HL-60 (cell line): Measurements from ENCODE around the gene IKBKG.
"Not testable (repeated sequence)": the region's sequence is repeated elsewhere in the genome, so short reads cannot be mapped to it uniquely, and the experiment has no call there.

Experiments used
- DNase-seq, 2 experiments: peaks; one replicate each; pipeline ENCODE4 v3.0.0-alpha.2; 2010 to 2020; ENCODE audit warnings: low read depth in 1 of 2, low spot score in 1 of 2
- H3K27ac ChIP-seq: fragments of 250-450 bp; sonication (Bioruptor Pico); replicated peaks from 2 replicates; pipeline ENCODE4 v1.5.1; 2020; ENCODE audit warnings: mild to moderate bottlenecking, moderate library complexity
- H3K27me3 ChIP-seq: fragments of 250-450 bp; sonication (Bioruptor Pico); 2 replicates; pipeline ENCODE4 v1.5.1; 2021; ENCODE audit warnings: mild to moderate bottlenecking, moderate library complexity; ENCODE audit not compliant: insufficient read depth, poor library complexity, severe bottlenecking
- H3K4me3 ChIP-seq: replicated peaks from 2 replicates; pipeline ENCODE4 v1.5.1; 2011; ENCODE audit warnings: mild to moderate bottlenecking, control low read depth, low read length; ENCODE audit not compliant: insufficient read depth
- SPI1 ChIP-seq: IDR thresholded peaks from 2 replicates; pipeline ENCODE4 v1.6.1; 2012; ENCODE audit warnings: low read depth, mild to moderate bottlenecking, borderline replicate concordance

The IKBKG gene

GRCh38 chrX:154552112-154552806 is 4.8 kb downstream of the IKBKG start:
- DNase-seq, result peak in 1 of 2 experiments; percentile 31
- TF ChIP-seq SPI1, result 0 out of 2 replicates have a peak, but pooled peaks have one; percentile 15
- H3K27ac ChIP-seq, H3K27me3 ChIP-seq, H3K4me3 ChIP-seq: not testable (repeated sequence)

- not testable (repeated sequence) for H3K27me3 ChIP-seq, DNase-seq, H3K27ac ChIP-seq, H3K4me3 ChIP-seq
Measured at GRCh38 chrX:154558060-154558690, 10.8 kb downstream of the IKBKG start.

GRCh38 chrX:154558896-154559295 is 11.5 kb downstream of the IKBKG start:
- not testable (repeated sequence) for H3K27ac ChIP-seq, H3K27me3 ChIP-seq, DNase-seq, H3K4me3 ChIP-seq

GRCh38 chrX:154560326-154560725 is 12.9 kb downstream of the IKBKG start:
- not testable (repeated sequence) for DNase-seq, H3K27ac ChIP-seq, H3K4me3 ChIP-seq, H3K27me3 ChIP-seq

GRCh38 chrX:154562295-154562694 is 14.9 kb downstream of the IKBKG start:
- DNase-seq, H3K27ac ChIP-seq: not testable (repeated sequence)

GRCh38 chrX:154570361-154570760 is 22.9 kb downstream of the IKBKG start:
- not testable (repeated sequence) for H3K27ac ChIP-seq, H3K27me3 ChIP-seq, H3K4me3 ChIP-seq, DNase-seq

More at GRCh38 chrX:154562295-154562694, 14.9 kb downstream of the IKBKG start:
- not testable (repeated sequence) for H3K4me3 ChIP-seq, H3K27me3 ChIP-seq

GRCh38 chrX:154573061-154573460 is 25.6 kb downstream of the IKBKG start:
- not testable (repeated sequence) for H3K27me3 ChIP-seq, H3K27ac ChIP-seq, H3K4me3 ChIP-seq, DNase-seq

- not testable (repeated sequence) for H3K27ac ChIP-seq
Measured at GRCh38 chrX:154575076-154575475, 27.7 kb downstream of the IKBKG start.

GRCh38 chrX:154582994-154583393 is 35.6 kb downstream of the IKBKG start:
- not testable (repeated sequence) for DNase-seq, H3K27me3 ChIP-seq, H3K4me3 ChIP-seq, H3K27ac ChIP-seq

More at GRCh38 chrX:154575076-154575475, 27.7 kb downstream of the IKBKG start:
- not testable (repeated sequence) for H3K27me3 ChIP-seq, H3K4me3 ChIP-seq, DNase-seq

- H3K27me3 ChIP-seq, H3K27ac ChIP-seq, H3K4me3 ChIP-seq, DNase-seq: not testable (repeated sequence)
Measured at GRCh38 chrX:154584585-154585183, 37.3 kb downstream of the IKBKG start, which contains the start of gene CTAG1A. CTAG1A (plus strand) TSS chrX:154585133; CDS start chrX:154585207, 74 bp downstream.

- H3K27me3 ChIP-seq, H3K4me3 ChIP-seq, DNase-seq, H3K27ac ChIP-seq: not testable (repeated sequence)
Measured at GRCh38 chrX:154590415-154590814, 43.0 kb downstream of the IKBKG start.
